Testis (tissue), 2 donors: ENCODE data around the gene LRP1B.

Experiments used
- CTCF ChIP-seq, 3 experiments: fragments of 450-650 bp in 2 of 3; fragments of 200-600 bp in 1 of 3; sonication (generic) in 1 of 3; IDR thresholded peaks; one replicate each; pipeline ENCODE4 v1.5.1; 2016 to 2019; ENCODE audit warnings: antibody characterized with exemption in 3 of 3, mild to moderate bottlenecking in 2 of 3, moderate library complexity in 1 of 3
- POLR2A ChIP-seq: fragments of 450-650 bp; IDR thresholded peaks from one replicate; pipeline ENCODE4 v1.6.1; 2017; ENCODE audit warnings: antibody characterized with exemption, mild to moderate bottlenecking, moderate library complexity

- TF ChIP-seq CTCF (IDR thresholded peaks at IDR 0.05), result no peak
- TF ChIP-seq POLR2A, result no peak
Measured at GRCh38 chr2:140275427-140275826, 1855.4 kb downstream of the LRP1B start.
